HepG2 (cell line): ENCODE measurements around the gene C1QC.

Experiments used
- CEBPB ChIP-seq: IDR thresholded peaks from 2 replicates; pipeline ENCODE4 v1.6.1; 2011; ENCODE audit warnings: low read depth, low read length, improper control_type of control experiment, borderline replicate concordance
- HCFC1 ChIP-seq: fragments of 150-350 bp; IDR thresholded peaks from 2 replicates; pipeline ENCODE4 v1.6.1; 2014; ENCODE audit warnings: low read depth, low read length
- JUN ChIP-seq: sonication (generic); formaldehyde crosslinking; IDR thresholded peaks from 2 replicates; pipeline ENCODE4 v1.4.0; 2020; ENCODE audit warnings: mild to moderate bottlenecking, missing genetic modification reagents
- NCOA1 ChIP-seq: sonication (generic); formaldehyde crosslinking; IDR thresholded peaks from 2 replicates; pipeline ENCODE4 v1.9.0; 2021; ENCODE audit warnings: missing genetic modification reagents
- PLRG1 ChIP-seq: fragments of 450-650 bp; conservative IDR thresholded peaks from 2 replicates; pipeline ENCODE4 v1.6.1; 2016
- POLR2A ChIP-seq, 2 experiments: IDR thresholded peaks; 2 replicates each; pipeline ENCODE4 v1.6.1; 2011; ENCODE audit warnings: low read depth in 2 of 2, low read length in 2 of 2, mild to moderate bottlenecking in 1 of 2, moderate library complexity in 1 of 2; ENCODE audit not compliant: insufficient read depth in 1 of 2
- POLR2AphosphoS2 ChIP-seq: IDR thresholded peaks from 2 replicates; pipeline ENCODE4 v1.6.1; 2011; ENCODE audit warnings: low read depth, low read length, improper control_type of control experiment
- TF ChIP-seq, protein P1 (sequence below), 2 experiments: sonication (generic) in 1 of 2; formaldehyde crosslinking in 1 of 2; IDR thresholded peaks; 2 replicates each; pipeline versions ENCODE4 v1.5.1 to v1.6.1; 2011 to 2020; ENCODE audit warnings: borderline replicate concordance in 1 of 2, low read depth in 1 of 2, low read length in 1 of 2, mild to moderate bottlenecking in 1 of 2, missing genetic modification reagents in 1 of 2, moderate library complexity in 1 of 2
- TF ChIP-seq, protein P2 (sequence below): IDR thresholded peaks from 2 replicates; pipeline ENCODE4 v1.6.1; 2016; ENCODE audit warnings: mild to moderate bottlenecking, missing biosample characterization, missing genetic modification reagents

DNA sequence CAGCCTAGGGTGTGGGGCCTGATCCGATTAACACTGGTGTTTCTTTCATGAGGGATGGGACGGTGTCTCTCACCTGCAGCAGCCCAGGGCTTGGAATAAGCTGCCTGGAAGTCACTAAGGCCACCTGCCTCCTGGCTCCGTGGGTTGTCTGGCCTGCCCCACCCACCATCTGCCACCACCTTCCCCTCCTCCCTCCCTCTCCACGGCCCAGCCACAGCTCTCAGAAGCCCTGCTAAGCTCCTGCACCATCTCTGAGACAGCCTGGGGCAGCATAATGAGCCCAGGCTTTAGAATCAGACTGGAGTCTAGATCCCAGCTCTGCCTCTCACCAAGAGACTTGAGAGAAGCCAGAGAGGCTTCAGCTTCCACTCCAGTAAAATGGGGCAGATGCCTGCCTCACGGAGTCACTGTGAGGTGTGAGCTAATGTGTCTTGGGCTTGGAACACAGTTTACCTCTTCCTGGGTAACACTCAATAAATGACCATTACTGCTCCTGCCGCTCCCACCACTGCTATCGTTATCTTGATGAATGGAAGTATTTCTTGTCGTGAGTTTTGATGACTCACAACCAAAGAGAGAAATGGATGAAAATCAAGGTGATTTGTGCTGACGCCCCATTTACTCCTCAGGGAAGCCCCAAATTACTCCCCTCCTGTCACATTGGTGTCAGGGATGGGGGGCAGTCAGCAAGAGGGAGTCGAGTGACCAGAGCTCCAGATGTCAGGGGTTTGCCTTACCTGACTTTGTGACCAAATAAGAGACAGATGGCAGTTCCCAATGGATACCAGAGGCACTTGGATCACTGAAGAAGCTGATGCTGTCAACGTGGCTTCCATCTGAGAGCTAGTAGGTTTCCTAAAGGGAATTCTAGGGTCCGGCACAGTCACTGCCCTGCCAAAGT lies 30.5 kb upstream of the C1QC start:
- TF ChIP-seq, protein P1, sequence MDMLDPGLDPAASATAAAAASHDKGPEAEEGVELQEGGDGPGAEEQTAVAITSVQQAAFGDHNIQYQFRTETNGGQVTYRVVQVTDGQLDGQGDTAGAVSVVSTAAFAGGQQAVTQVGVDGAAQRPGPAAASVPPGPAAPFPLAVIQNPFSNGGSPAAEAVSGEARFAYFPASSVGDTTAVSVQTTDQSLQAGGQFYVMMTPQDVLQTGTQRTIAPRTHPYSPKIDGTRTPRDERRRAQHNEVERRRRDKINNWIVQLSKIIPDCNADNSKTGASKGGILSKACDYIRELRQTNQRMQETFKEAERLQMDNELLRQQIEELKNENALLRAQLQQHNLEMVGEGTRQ (IDR thresholded peaks at IDR 0.05; ENCODE audit: low read depth, low read length), result no peak
- TF ChIP-seq, protein P1 (CRISPR knock-in tag; IDR thresholded peaks at IDR 0.05; ENCODE audit: borderline replicate concordance), result no peak
- TF ChIP-seq, protein P2, sequence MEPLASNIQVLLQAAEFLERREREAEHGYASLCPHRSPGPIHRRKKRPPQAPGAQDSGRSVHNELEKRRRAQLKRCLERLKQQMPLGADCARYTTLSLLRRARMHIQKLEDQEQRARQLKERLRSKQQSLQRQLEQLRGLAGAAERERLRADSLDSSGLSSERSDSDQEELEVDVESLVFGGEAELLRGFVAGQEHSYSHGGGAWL (CRISPR knock-in tag), result no peak
- TF ChIP-seq POLR2A (IDR thresholded peaks at IDR 0.05; ENCODE audit: insufficient read depth in 1 of 2, low read depth in 2 of 2, low read length in 2 of 2) (no peak), PLRG1 (no peak), POLR2AphosphoS2 (no peak), NCOA1 (CRISPR knock-in tag) (no peak), CEBPB (no peak), JUN (CRISPR knock-in tag) (no peak), HCFC1 (no peak)
